GM10248 (cell line): Measurements from ENCODE around the gene FBXO31.

Experiments used
- CTCF ChIA-PET: fragments of 300-600 bp; sonication (Branson Sonifier 250); formaldehyde crosslinking; extraction: SDS; loops from one replicate; lab custom pipeline; 2021; ENCODE audit warnings: antibody characterized with exemption; lab: Yijun Ruan, JAX
- POLR2A ChIA-PET: fragments of 350-650 bp; sonication (Branson Sonifier 250); formaldehyde crosslinking; extraction: SDS; loops from one replicate; lab custom pipeline; 2020; ENCODE audit warnings: antibody characterized with exemption; lab: Yijun Ruan, JAX
- DNase-seq: peaks from one replicate; pipeline ENCODE4 v3.0.0; 2012; ENCODE audit errors: extremely low spot score
- CTCF ChIP-seq: IDR thresholded peaks from 2 replicates; pipeline ENCODE4 v1.5.1; 2012; ENCODE audit warnings: mild to moderate bottlenecking, low read depth; ENCODE audit errors: extremely low read depth, missing control alignments, control extremely low read depth

Gene FBXO31

GRCh38 chr16:87303431-87303930 lies 80.1 kb downstream of the FBXO31 start:
- ChIA-PET CTCF (interaction anchor here (1.7 to 4.1 kb wide), 2 partner anchors 13 to 79 kb away, joined by 3 to 20 read pairs; partner anchors contain the start of gene C16orf95), POLR2A (no interaction called here)
- DNase-seq: no peak
- TF ChIP-seq CTCF: no peak

GRCh38 chr16:87298857-87299465 lies 84.6 kb downstream of the FBXO31 start:
- DNase-seq: no peak
- TF ChIP-seq CTCF: no peak
- CTCF ChIA-PET: no interaction called here
- POLR2A ChIA-PET: no interaction called here

GRCh38 chr16:87297918-87298631 lies 85.5 kb downstream of the FBXO31 start:
- peak; percentile 56 for TF ChIP-seq CTCF
- ChIA-PET POLR2A (no interaction called here), CTCF (interaction anchor here (0.7 to 2.0 kb wide), 7 partner anchors 9 to 739 kb away, joined by 3 to 7 read pairs (median 4); no protein-coding TSS in a partner anchor)
- DNase-seq: peak; percentile 67

GRCh38 chr16:87297407-87297806 lies 86.2 kb downstream of the FBXO31 start:
- CTCF ChIA-PET: interaction anchor here (1.1 to 2.0 kb wide), 7 partner anchors 8 to 733 kb away, joined by 3 to 7 read pairs (median 4); no protein-coding TSS in a partner anchor
- POLR2A ChIA-PET: interaction anchor here (0.6 kb wide), 1 partner anchor 42 kb away, joined by 3 read pairs; no protein-coding TSS in a partner anchor
- no peak for DNase-seq

GRCh38 chr16:87295661-87296531 lies 87.7 kb downstream of the FBXO31 start:
- no peak for TF ChIP-seq CTCF
- CTCF ChIA-PET: interaction anchor here (1.1 kb wide), 1 partner anchor 16 kb away, joined by 3 read pairs; no protein-coding TSS in a partner anchor
- POLR2A ChIA-PET: no interaction called here
- no peak for DNase-seq

More at GRCh38 chr16:87297407-87297806, 86.2 kb downstream of the FBXO31 start:
- TF ChIP-seq CTCF: no peak

- POLR2A ChIA-PET: no interaction called here
- TF ChIP-seq CTCF: no peak
- no peak for DNase-seq
- CTCF ChIA-PET: no interaction called here
Observed at GRCh38 chr16:87295259-87295658, 88.3 kb downstream of the FBXO31 start.
